OCI-LY7 (cell line): ENCODE results near the gene PLEKHJ1.

ENCODE experiments used
- CTCF ChIP-seq: fragments of 200-600 bp; sonication (generic); conservative IDR thresholded peaks from 2 replicates; pipeline ENCODE4 v1.5.1; 2014; ENCODE audit warnings: mild to moderate bottlenecking, antibody characterized with exemption, low read length, moderate library complexity, mixed read lengths
- EZH2phosphoT487 ChIP-seq: fragments of 200-600 bp; sonication (generic); IDR thresholded peaks from 2 replicates; pipeline ENCODE4 v1.6.1; 2018; ENCODE audit warnings: low read depth, borderline replicate concordance, mild to moderate bottlenecking, mixed run types, antibody characterized with exemption, low read length, moderate library complexity, mixed read lengths

GRCh38 chr19:2243274-2244124, 7.4 kb upstream of the PLEKHJ1 start:
- TF ChIP-seq CTCF (no peak), EZH2phosphoT487 (no peak)
